Measurements from ENCODE around the gene MAPK1IP1L.

GRCh38 chr14:55031190-55031589 lies 20.3 kb upstream of the MAPK1IP1L start:
- no peak for TF ChIP-seq CTCF (IDR thresholded peaks at IDR 0.05; ENCODE audit: poor library complexity)
- no peak for TF ChIP-seq EZH2phosphoT487 (IDR thresholded peaks at IDR 0.05; ENCODE audit: low read depth, severe bottlenecking, unreplicated experiment)
- no peak for TF ChIP-seq EZH2 (IDR thresholded peaks at IDR 0.05; ENCODE audit: borderline replicate concordance)
